Measurements from ENCODE around the gene NUDT17.

The NUDT17 gene

GRCh38 chr1:145847827-145848226 lies 2.4 kb downstream of the NUDT17 start:
- no peak for DNase-seq

GRCh38 chr1:145849356-145850160 lies 4.1 kb downstream of the NUDT17 start:
- DNase-seq: peak in 1 of 3 donors; percentile 24

- DNase-seq: no peak
These were observed 10.1 kb downstream of the NUDT17 start for GRCh38 chr1:145855426-145855948.

- no peak for DNase-seq
These were observed 11.7 kb downstream of the NUDT17 start for GRCh38 chr1:145857170-145857569.

- DNase-seq: peak; percentile 26 to 74 (median 56)
These were observed 12.9 kb downstream of the NUDT17 start for GRCh38 chr1:145858238-145858900.

- peak; percentile 95 to 99 (median 98) for DNase-seq
These were observed 13.6 kb downstream of the NUDT17 start, which contains the start of gene PIAS3 for GRCh38 chr1:145858901-145859490. Gene PIAS3, minus strand, starts transcription at chr1:145859081. Its CDS starts 91 bp downstream, at chr1:145858990.

- DNase-seq: peak; percentile 90 to 96 (median 94)
These were observed 14.1 kb downstream of the NUDT17 start for GRCh38 chr1:145859491-145860023.

GRCh38 chr1:145863282-145864018 lies 18.0 kb downstream of the NUDT17 start:
- DNase-seq: no peak

GRCh38 chr1:145868232-145868631 lies 22.8 kb downstream of the NUDT17 start:
- no peak for DNase-seq

- DNase-seq: peak; percentile 57 to 72 (median 63)
These were observed 26.8 kb downstream of the NUDT17 start for GRCh38 chr1:145871994-145872924.

GRCh38 chr1:145874646-145875045 lies 29.2 kb downstream of the NUDT17 start:
- DNase-seq: no peak

GRCh38 chr1:145877923-145878486 lies 32.6 kb downstream of the NUDT17 start:
- DNase-seq: no peak

- DNase-seq: no peak
These were observed 33.3 kb downstream of the NUDT17 start for GRCh38 chr1:145878724-145879123.

GRCh38 chr1:145879775-145880174 lies 34.3 kb downstream of the NUDT17 start:
- DNase-seq: no peak

- no peak for DNase-seq
These were observed 39.2 kb downstream of the NUDT17 start for GRCh38 chr1:145884675-145885074.

GRCh38 chr1:145885738-145886287 lies 40.4 kb downstream of the NUDT17 start, which contains the start of gene ANKRD35:
Gene ANKRD35, minus strand, starts transcription at chr1:145885866. Its CDS starts 108 bp downstream, at chr1:145885758.
- peak; percentile 84 to 94 (median 91) for DNase-seq

GRCh38 chr1:145886390-145886789 lies 41.0 kb downstream of the NUDT17 start:
- DNase-seq: no peak

GRCh38 chr1:145886816-145887215 lies 41.4 kb downstream of the NUDT17 start:
- DNase-seq: no peak

GRCh38 chr1:145887631-145888030 lies 42.2 kb downstream of the NUDT17 start:
- no peak for DNase-seq

- no peak for DNase-seq
These were observed 44.3 kb downstream of the NUDT17 start for GRCh38 chr1:145889722-145890121.
